GM19455 (cell line): Measurements from ENCODE around the gene PRDM15.

Source experiments
- ATAC-seq: cut with Tn5 transposase; IDR thresholded peaks from one replicate; pipeline ENCODE4 v1.9.1; 2021; ENCODE audit not compliant: unreplicated experiment

Gene PRDM15

DNA sequence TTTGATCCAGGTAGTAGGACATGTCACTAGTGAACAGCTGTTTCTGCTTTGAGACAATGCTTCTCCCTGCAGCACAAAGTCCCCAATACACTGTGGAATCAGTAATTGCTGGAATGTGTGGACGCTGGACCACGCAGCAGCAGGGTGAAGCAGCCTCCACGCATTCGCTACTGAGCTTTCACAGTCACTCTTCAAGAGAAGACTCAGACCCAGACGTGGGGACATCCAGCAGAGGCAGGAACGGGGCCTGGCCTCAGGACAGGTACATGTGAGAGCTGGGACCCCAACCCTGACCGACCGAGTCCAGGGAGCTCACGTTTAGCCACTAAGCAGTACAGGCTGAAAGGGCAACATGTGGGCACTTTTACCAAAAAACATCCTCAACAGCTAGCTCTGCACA is 34.1 kb upstream of the PRDM15 start:
- ATAC-seq: no peak

GRCh38 chr21:41908829-41909228 is 29.7 kb upstream of the PRDM15 start:
- ATAC-seq: no peak

- ATAC-seq: no peak
These were observed 28.5 kb upstream of the PRDM15 start for GRCh38 chr21:41907496-41908258.

DNA sequence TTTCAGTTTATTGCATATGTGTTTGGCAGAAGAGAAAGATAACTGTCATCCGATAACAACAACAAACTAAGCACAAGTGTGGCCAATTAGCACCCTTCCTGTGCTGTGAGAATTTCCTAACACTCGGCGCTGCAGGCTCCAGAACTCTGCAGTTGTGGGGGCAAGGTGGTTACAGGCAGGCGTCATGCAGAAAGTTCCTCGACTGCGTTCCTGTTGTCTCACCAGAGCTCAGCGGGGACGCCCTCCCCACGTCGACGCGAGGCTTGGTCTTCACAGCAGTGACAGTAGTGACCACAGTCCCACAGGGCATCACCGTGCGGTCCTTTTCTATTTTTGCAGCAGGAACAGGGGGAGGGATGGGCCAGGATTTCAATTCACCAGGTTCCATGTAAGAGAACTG is 27.6 kb upstream of the PRDM15 start:
- no peak for ATAC-seq

GRCh38 chr21:41903559-41904351 is 24.6 kb upstream of the PRDM15 start:
- no peak for ATAC-seq

- no peak for ATAC-seq
These were observed 23.8 kb upstream of the PRDM15 start for GRCh38 chr21:41902946-41903345.

DNA sequence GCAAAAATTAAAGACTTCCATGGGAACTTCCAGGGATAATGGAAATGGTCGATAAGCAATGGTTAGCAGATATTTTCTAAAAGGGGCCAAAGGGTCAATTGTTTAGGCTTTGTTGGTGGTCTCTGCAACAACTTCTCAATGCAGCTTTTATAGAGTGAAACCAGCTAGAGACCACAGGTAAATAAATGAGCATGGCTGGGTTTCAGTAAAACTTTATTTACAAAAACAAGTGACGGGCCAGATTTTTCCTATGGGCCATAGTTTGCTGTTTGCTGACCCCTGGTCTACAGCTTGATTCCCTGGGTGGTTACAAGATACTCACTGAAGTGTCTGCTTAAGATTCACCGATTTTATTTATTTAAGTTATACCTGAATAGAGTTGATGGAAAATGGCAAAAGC is 22.6 kb upstream of the PRDM15 start:
- ATAC-seq: no peak

GRCh38 chr21:41901099-41901498 is 22.0 kb upstream of the PRDM15 start:
- no peak for ATAC-seq

- no peak for ATAC-seq
These were observed 21.3 kb upstream of the PRDM15 start for GRCh38 chr21:41900401-41900800.

- no peak for ATAC-seq
These were observed 20.5 kb upstream of the PRDM15 start for GRCh38 chr21:41899426-41900202.

DNA sequence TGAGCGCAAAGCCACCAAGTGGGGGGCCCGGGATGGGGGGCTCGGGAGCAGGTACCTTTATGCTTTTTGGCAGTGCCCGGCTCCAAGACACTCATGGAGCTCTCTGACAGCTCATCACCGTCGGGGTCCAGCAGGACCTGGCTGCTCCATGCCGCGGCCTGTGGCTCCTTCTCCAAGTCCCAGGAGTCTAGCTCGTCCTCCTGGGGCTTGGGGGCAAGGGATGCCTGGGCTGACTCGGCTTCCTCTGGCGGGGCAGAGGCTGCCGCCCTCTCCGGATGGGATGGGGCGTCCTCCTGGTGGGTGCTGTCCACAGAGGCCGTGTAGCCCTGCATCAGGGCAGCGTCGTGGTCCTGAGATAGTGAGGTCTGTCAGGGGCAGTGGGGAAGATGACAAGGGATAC is 19.9 kb upstream of the PRDM15 start:
- ATAC-seq: no peak

DNA sequence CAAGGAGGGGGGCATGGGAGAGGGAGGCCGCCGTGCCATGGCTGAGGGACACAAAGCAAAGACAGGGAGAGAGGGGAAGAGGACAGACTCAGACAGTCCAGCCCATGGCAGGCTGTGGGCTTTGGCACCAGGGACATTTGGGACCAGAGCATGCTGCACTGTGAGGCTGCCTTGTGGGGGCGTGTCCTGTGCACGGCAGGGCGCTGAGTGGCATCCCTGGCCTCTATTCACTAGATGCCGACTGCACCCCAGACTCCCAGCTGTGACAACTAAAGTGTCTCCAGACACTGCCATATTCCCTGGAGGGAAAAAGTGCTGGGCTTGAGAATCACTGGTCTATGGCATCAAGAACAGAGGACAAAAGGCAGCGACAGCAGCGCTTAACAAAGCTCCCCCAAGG is 18.6 kb upstream of the PRDM15 start:
- no peak for ATAC-seq

GRCh38 chr21:41897047-41897669 is 18.0 kb upstream of the PRDM15 start:
- ATAC-seq: no peak

DNA sequence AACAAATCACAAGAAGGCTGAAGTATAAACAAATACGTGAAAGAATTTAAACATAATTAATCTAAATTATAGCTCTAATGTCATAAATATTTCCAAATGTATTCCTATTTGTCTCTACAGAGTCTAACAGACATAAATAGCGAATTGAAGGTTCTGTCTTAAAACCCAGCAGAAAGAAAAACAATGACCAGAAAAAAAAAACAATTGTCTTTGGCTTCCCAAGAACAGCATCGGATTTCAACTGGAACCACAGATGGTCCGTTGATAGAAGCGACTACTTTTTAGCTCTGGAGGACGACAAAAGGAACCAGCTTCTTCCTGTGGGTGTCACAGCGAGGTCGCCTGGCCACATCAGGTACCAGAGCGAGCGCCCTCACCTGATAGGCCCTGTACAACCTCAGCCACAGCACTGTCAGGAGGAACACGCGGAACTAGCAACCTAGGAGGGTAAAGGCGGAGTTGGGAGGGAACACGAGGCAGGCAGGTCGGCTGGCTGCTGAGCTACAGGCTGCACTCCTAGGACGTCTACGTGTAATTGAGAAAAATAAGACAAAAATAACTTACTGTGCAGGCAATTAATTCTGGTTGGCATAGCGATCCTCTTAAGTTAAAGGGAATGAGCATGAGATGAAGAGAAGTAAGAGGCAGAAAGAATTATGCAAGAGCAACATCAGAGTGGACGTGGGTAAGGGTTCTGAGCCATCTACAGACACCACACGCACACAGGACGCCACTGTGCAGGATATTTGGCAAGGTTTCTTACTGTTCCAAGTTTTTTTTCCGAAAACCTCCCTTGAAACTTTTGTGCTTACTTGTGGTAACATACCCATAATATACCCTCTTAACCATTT is 16.7 kb upstream of the PRDM15 start:
- no peak for ATAC-seq

- no peak for ATAC-seq
These were observed 15.9 kb upstream of the PRDM15 start for GRCh38 chr21:41894922-41895557.

- ATAC-seq: no peak
These were observed 15.4 kb upstream of the PRDM15 start for GRCh38 chr21:41894511-41894910.

GRCh38 chr21:41892726-41893125 is 13.6 kb upstream of the PRDM15 start:
- ATAC-seq: no peak

GRCh38 chr21:41891132-41891531 is 12.0 kb upstream of the PRDM15 start:
- no peak for ATAC-seq

- no peak for ATAC-seq
These were observed 11.2 kb upstream of the PRDM15 start for GRCh38 chr21:41890355-41890754.
